NCI-H1048 (cell line): ENCODE results near the gene OSBPL10.

Source experiments
- DNase-seq: peaks from one replicate; lab custom pipeline; 2025; lab: John Stamatoyannopoulos, UW

The OSBPL10 gene

GRCh38 chr3:31772758-31773473 is 208.1 kb downstream of the OSBPL10 start:
- DNase-seq, result no peak

GRCh38 chr3:31772272-31772671 is 208.8 kb downstream of the OSBPL10 start:
- no peak for DNase-seq

- DNase-seq, result no peak
Observed at GRCh38 chr3:31770822-31771326, 210.2 kb downstream of the OSBPL10 start.

- no peak for DNase-seq
Observed at GRCh38 chr3:31768479-31769125, 212.5 kb downstream of the OSBPL10 start.

GRCh38 chr3:31767920-31768319 is 213.1 kb downstream of the OSBPL10 start:
- DNase-seq, result no peak

- DNase-seq, result no peak
Observed at GRCh38 chr3:31766669-31767068, 214.4 kb downstream of the OSBPL10 start.

GRCh38 chr3:31765871-31766270 is 215.2 kb downstream of the OSBPL10 start:
- no peak for DNase-seq

GRCh38 chr3:31763731-31764130 is 217.3 kb downstream of the OSBPL10 start:
- DNase-seq, result no peak

GRCh38 chr3:31762888-31763351 is 218.1 kb downstream of the OSBPL10 start:
- DNase-seq, result no peak

GRCh38 chr3:31762097-31762764 is 218.8 kb downstream of the OSBPL10 start:
- no peak for DNase-seq

- no peak for DNase-seq
Observed at GRCh38 chr3:31760654-31761053, 220.4 kb downstream of the OSBPL10 start.

- DNase-seq, result no peak
Observed at GRCh38 chr3:31758322-31758965, 222.6 kb downstream of the OSBPL10 start.

GRCh38 chr3:31755926-31756658 is 225.0 kb downstream of the OSBPL10 start:
- no peak for DNase-seq

- DNase-seq, result no peak
Observed at GRCh38 chr3:31754575-31755278, 226.3 kb downstream of the OSBPL10 start.

- no peak for DNase-seq
Observed at GRCh38 chr3:31753050-31753425, 228.0 kb downstream of the OSBPL10 start.

GRCh38 chr3:31752305-31753049 is 228.6 kb downstream of the OSBPL10 start:
- DNase-seq, result no peak

- DNase-seq, result no peak
Observed at GRCh38 chr3:31750341-31750740, 230.7 kb downstream of the OSBPL10 start.

GRCh38 chr3:31748933-31749295 is 232.1 kb downstream of the OSBPL10 start:
- DNase-seq, result no peak

- DNase-seq, result no peak
Observed at GRCh38 chr3:31748281-31748932, 232.7 kb downstream of the OSBPL10 start.

- no peak for DNase-seq
Observed at GRCh38 chr3:31747785-31748184, 233.3 kb downstream of the OSBPL10 start.
